HCT116 (cell line): ENCODE results near the gene TSEN34. TPM values are rescaled to one million over a fixed set of nuclear protein-coding genes. Genes with fewer than 3 reads are reported as not detected.

Experiments
- ATAC-seq: fragments of 200-7000 bp; cut with Tn5 transposase; 2 replicates; pipeline ENCODE4 v1.9.1; 2020; ENCODE audit warnings: mild to moderate bottlenecking, moderate library complexity
- BruUV-seq: library from RNA; stranded (reverse); fragments of 400-500 nt; replicated peaks from 2 replicates; lab custom pipeline; 2021; lab: Mats Ljungman, UMichigan
- CTCF ChIA-PET: fragments of 300-600 bp; sonication (Branson Sonifier 250); formaldehyde crosslinking; loops from one replicate; lab custom pipeline; 2021; ENCODE audit warnings: antibody characterized with exemption; lab: Charles Lee
- POLR2A ChIA-PET: fragments of 300-600, 350-600 bp; sonication (Branson Sonifier 250); formaldehyde crosslinking; loops from one replicate; lab custom pipeline; 2021; ENCODE audit warnings: antibody characterized with exemption; lab: Charles Lee
- RAD21 ChIA-PET, 2 experiments: fragments of 300-600 bp; sonication (Branson Sonifier 250); formaldehyde crosslinking; loops; one replicate each; lab custom pipeline; 2023; ENCODE audit warnings: low total read pairs in 2 of 2; ENCODE audit not compliant: uncharacterized antibody in 2 of 2, unreplicated experiment in 2 of 2, low non-redundant PET in 1 of 2; lab: Charles Lee
- DNase-seq: peaks from one replicate; pipeline ENCODE4 v3.0.0-alpha.2; 2010; ENCODE audit warnings: low read depth, low spot score
- H2AFZ ChIP-seq: fragments of 200-600 bp; shearing (Covaris generic), sonication (generic); 2 replicates; pipeline ENCODE4 v1.6.1; 2017; ENCODE audit warnings: low read depth, mixed run types, mixed read lengths, antibody characterized with exemption, low read length; ENCODE audit not compliant: poor library complexity, severe bottlenecking
- H3K27ac ChIP-seq: 2 replicates; pipeline ENCODE4 v1.5.1; 2012; ENCODE audit warnings: low read depth, low read length
- H3K27me3 ChIP-seq: fragments of 200-600 bp; sonication (generic); 2 replicates; pipeline ENCODE4 v1.6.1; 2016; ENCODE audit warnings: mixed run types, low read length, mixed read lengths; ENCODE audit not compliant: insufficient read depth
- H3K36me3 ChIP-seq, 2 experiments: fragments of 200-500 bp in 1 of 2; fragments of 200-600 bp in 1 of 2; sonication (Bioruptor generic) in 1 of 2; sonication (generic) in 1 of 2; 2 replicates each; pipeline versions ENCODE4 v1.5.1 to v1.6.1; 2014 to 2016; ENCODE audit warnings: low read length in 2 of 2, inconsistent platforms in 1 of 2, mixed read lengths in 1 of 2, mixed run types in 1 of 2; ENCODE audit not compliant: insufficient read depth in 2 of 2, control insufficient read depth in 1 of 2
- H3K4me1 ChIP-seq, 2 experiments: fragments of 200-600 bp in 1 of 2; sonication (generic) in 1 of 2; 2 replicates each; pipeline versions ENCODE4 v1.5.1 to v1.6.1; 2012 to 2017; ENCODE audit warnings: low read length in 2 of 2, inconsistent platforms in 1 of 2, mild to moderate bottlenecking in 1 of 2, mixed read lengths in 1 of 2, mixed run types in 1 of 2, moderate library complexity in 1 of 2; ENCODE audit not compliant: insufficient read depth in 2 of 2, control insufficient read depth in 1 of 2
- H3K4me2 ChIP-seq: fragments of 200-600 bp; sonication (generic); 2 replicates; pipeline ENCODE4 v1.6.1; 2017; ENCODE audit warnings: mixed run types, low read length, mixed read lengths
- H3K4me3 ChIP-seq, 2 experiments: fragments of 200-600 bp in 1 of 2; sonication (generic) in 1 of 2; replicated peaks in 1 of 2; 2 replicates each; pipeline ENCODE4 v1.5.1; 2011 to 2016; ENCODE audit warnings: low read length in 2 of 2, control low read depth in 1 of 2, low read depth in 1 of 2, mild to moderate bottlenecking in 1 of 2, mixed read lengths in 1 of 2, mixed run types in 1 of 2
- H3K79me2 ChIP-seq: fragments of 200-600 bp; sonication (generic); 2 replicates; pipeline ENCODE4 v1.6.1; 2017; ENCODE audit warnings: mild to moderate bottlenecking, mixed run types, low read length, moderate library complexity, mixed read lengths; ENCODE audit not compliant: insufficient read depth
- H3K9ac ChIP-seq: fragments of 200-600 bp; sonication (generic); 2 replicates; pipeline ENCODE4 v1.6.1; 2016; ENCODE audit warnings: low read length, mixed read lengths
- H3K9me2 ChIP-seq: fragments of 200-600 bp; sonication (generic), shearing (Covaris generic); 2 replicates; pipeline ENCODE4 v1.6.1; 2017; ENCODE audit warnings: mixed run types, mild to moderate bottlenecking, moderate library complexity; ENCODE audit not compliant: insufficient read depth
- H3K9me3 ChIP-seq, 2 experiments: fragments of 200-500 bp in 1 of 2; fragments of 200-600 bp in 1 of 2; sonication (Bioruptor generic) in 1 of 2; sonication (generic) in 1 of 2; 2 replicates each; pipeline ENCODE4 v1.6.1; 2014 to 2017; ENCODE audit warnings: low read length in 2 of 2, mixed read lengths in 2 of 2, inconsistent platforms in 1 of 2, low read depth in 1 of 2, mild to moderate bottlenecking in 1 of 2, mixed run types in 1 of 2, moderate library complexity in 1 of 2; ENCODE audit not compliant: control insufficient read depth in 1 of 2, insufficient read depth in 1 of 2
- H4K20me1 ChIP-seq: fragments of 200-600 bp; sonication (generic), shearing (Covaris generic); 2 replicates; pipeline ENCODE4 v1.6.1; 2017; ENCODE audit warnings: mixed run types, mild to moderate bottlenecking, moderate library complexity; ENCODE audit not compliant: insufficient read depth
- CBX3 ChIP-seq: IDR thresholded peaks from 2 replicates; pipeline ENCODE4 v1.6.1; 2012; ENCODE audit warnings: low read depth
- CEBPB ChIP-seq: IDR thresholded peaks from 2 replicates; pipeline ENCODE4 v1.6.1; 2012; ENCODE audit warnings: low read depth
- EGR1 ChIP-seq: IDR thresholded peaks from 2 replicates; pipeline ENCODE4 v1.6.1; 2012; ENCODE audit warnings: low read depth
- ELF1 ChIP-seq: IDR thresholded peaks from 2 replicates; pipeline ENCODE4 v1.6.1; 2012; ENCODE audit warnings: low read depth, borderline replicate concordance
- EZH2 ChIP-seq: fragments of 200-600 bp; sonication (generic); IDR thresholded peaks from 2 replicates; pipeline ENCODE4 v1.6.1; 2017; ENCODE audit warnings: antibody characterized with exemption, mixed run types
- EZH2phosphoT487 ChIP-seq: fragments of 200-600 bp; IDR thresholded peaks from 2 replicates; pipeline ENCODE4 v1.6.1; 2018; ENCODE audit warnings: antibody characterized with exemption, borderline replicate concordance
- FOSL1 ChIP-seq: IDR thresholded peaks from 2 replicates; pipeline ENCODE4 v1.6.1; 2012; ENCODE audit warnings: low read depth
- SIN3A ChIP-seq: IDR thresholded peaks from 2 replicates; pipeline ENCODE4 v1.6.1; 2012; ENCODE audit warnings: low read depth
- ZFX ChIP-seq: fragments of 450-650 bp; IDR thresholded peaks from 2 replicates; pipeline ENCODE4 v1.6.1; 2017
- ZNF274 ChIP-seq: fragments of 200-500 bp; sonication (Bioruptor generic); IDR thresholded peaks from 2 replicates; pipeline ENCODE4 v1.6.1; 2014; ENCODE audit warnings: mild to moderate bottlenecking, low read depth, low read length, inconsistent platforms
- intact Hi-C: fragments of 100-400 bp; cut with micrococcal nuclease; formaldehyde crosslinking; loops from 2 replicates; pipeline ENCODE4 v1.10.0; 2022
- total RNA-seq: library from RNA; stranded (reverse); gene quantifications from one replicate; pipeline ENCODE4 v1.2.1, GENCODE V29; 2021; ENCODE audit not compliant: unreplicated experiment
- TF ChIP-seq, protein P1 (sequence below), 3 experiments: fragments of 200-600 bp in 1 of 3; sonication (generic) in 1 of 3; IDR thresholded peaks in 2 of 3; conservative IDR thresholded peaks in 1 of 3; 2 replicates each; pipeline ENCODE4 v1.5.1; 2012 to 2017; ENCODE audit warnings: low read depth in 2 of 3, low read length in 2 of 3, antibody characterized with exemption in 1 of 3, borderline replicate concordance in 1 of 3, control low read depth in 1 of 3, mild to moderate bottlenecking in 1 of 3, mixed read lengths in 1 of 3, mixed run types in 1 of 3, moderate library complexity in 1 of 3; ENCODE audit not compliant: insufficient read depth in 1 of 3

TSEN34 gene
- total RNA-seq, 1 experiment from 2014 or later = 99.9 TPM

DNA sequence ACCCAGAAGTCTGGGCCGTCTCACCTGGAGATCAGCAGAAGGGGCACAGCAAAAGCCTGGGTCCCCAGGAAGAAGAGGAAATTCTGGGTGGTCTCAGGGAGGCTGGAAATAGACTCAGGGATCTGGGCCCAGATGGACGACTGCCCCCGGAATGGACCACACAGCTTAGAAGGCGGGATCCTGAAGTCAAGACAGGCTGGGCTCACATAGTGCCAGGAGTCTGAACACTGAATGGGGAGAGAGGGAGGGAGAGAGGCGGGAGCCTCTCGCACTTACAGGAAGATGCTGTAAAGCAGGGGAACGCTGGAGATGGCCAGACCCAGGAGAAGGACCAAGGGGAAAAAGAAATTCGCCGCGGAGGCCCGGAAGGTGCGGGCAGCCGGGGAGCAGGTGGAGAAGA is 30.3 kb upstream of the TSEN34 start:
- Histone ChIP-seq H2AFZ (no peak overlapping the region), H3K4me3 (peak overlapping the region; percentile 82 to 84), H3K27ac (peak overlapping the region; percentile 69), H3K79me2 (peaks cover 8% of the 10 kb centered on the region), H3K9me2 (no peaks in the 10 kb centered on the region), H3K9ac (peak overlapping the region; percentile 91), H3K27me3 (no peaks in the 10 kb centered on the region), H4K20me1 (no peaks in the 10 kb centered on the region), H3K36me3 (peaks cover 12 to 13% of the 10 kb centered on the region in 2 experiments; a peak in 3 of 4 replicates), H3K4me2 (peak overlapping the region; percentile 96), H3K4me1 (peaks cover 26 to 50% of the 10 kb centered on the region in 2 experiments), H3K9me3 (no peaks in the 10 kb centered on the region)
- ChIA-PET POLR2A (interaction anchor here (1.2 kb wide), 1 partner anchor 40 kb away, joined by 3 read pairs; the partner anchor contains the start of gene RPS9), RAD21 (no interaction called here), CTCF (no interaction called here)
- no peak for ATAC-seq
- no peak for TF ChIP-seq EZH2phosphoT487
- TF ChIP-seq FOSL1 = no peak
- no peak for TF ChIP-seq CBX3
- no peak for TF ChIP-seq CEBPB
- TF ChIP-seq EGR1 = no peak
- TF ChIP-seq ELF1 = no peak
- TF ChIP-seq ZNF274 = no peak
- no peak for TF ChIP-seq SIN3A
- TF ChIP-seq EZH2 = no peak
- no peak for TF ChIP-seq ZFX
- TF ChIP-seq, protein P1, sequence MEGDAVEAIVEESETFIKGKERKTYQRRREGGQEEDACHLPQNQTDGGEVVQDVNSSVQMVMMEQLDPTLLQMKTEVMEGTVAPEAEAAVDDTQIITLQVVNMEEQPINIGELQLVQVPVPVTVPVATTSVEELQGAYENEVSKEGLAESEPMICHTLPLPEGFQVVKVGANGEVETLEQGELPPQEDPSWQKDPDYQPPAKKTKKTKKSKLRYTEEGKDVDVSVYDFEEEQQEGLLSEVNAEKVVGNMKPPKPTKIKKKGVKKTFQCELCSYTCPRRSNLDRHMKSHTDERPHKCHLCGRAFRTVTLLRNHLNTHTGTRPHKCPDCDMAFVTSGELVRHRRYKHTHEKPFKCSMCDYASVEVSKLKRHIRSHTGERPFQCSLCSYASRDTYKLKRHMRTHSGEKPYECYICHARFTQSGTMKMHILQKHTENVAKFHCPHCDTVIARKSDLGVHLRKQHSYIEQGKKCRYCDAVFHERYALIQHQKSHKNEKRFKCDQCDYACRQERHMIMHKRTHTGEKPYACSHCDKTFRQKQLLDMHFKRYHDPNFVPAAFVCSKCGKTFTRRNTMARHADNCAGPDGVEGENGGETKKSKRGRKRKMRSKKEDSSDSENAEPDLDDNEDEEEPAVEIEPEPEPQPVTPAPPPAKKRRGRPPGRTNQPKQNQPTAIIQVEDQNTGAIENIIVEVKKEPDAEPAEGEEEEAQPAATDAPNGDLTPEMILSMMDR (IDR thresholded peaks at IDR 0.05 in 2 of 3, conservative IDR thresholded peaks at IDR 0.05 in 1 of 3; ENCODE audit: borderline replicate concordance in 1 of 3, insufficient read depth in 1 of 3, low read depth in 2 of 3, low read length in 2 of 3) = no peak
- DNase-seq = no peak
- no TSS peak for BruUV-seq
- intact Hi-C loops = no loop called here
